Measurements from ENCODE around the gene TRPV4.

GRCh38 chr12:109765446-109765810 lies 67.8 kb downstream of the TRPV4 start:
- TF ChIP-seq EZH2 (IDR thresholded peaks at IDR 0.05) (no peak), POLR2AphosphoS5 (IDR thresholded peaks at IDR 0.05; ENCODE audit: borderline replicate concordance, low read depth, low read length) (no peak), FOXP2 (optimal IDR thresholded peaks at IDR 0.05; ENCODE audit: control extremely low read depth, extremely low read length, insufficient read depth) (no peak)

Data from SK-N-MC (cell line).